NOMO-1 (cell line): ENCODE measurements around the gene SSR1.

Experiments
- DNase-seq, 2 experiments: peaks; one replicate each; lab custom pipeline; 2025; ENCODE audit not compliant: unreplicated experiment in 2 of 2; lab: John Stamatoyannopoulos, UW

The SSR1 gene

GRCh38 chr6:7260291-7261031, 52.5 kb downstream of the SSR1 start:
- DNase-seq: peak in 1 of 2 experiments; percentile 18

GRCh38 chr6:7258231-7258763, 54.7 kb downstream of the SSR1 start:
- no peak for DNase-seq

GRCh38 chr6:7257521-7258230, 55.3 kb downstream of the SSR1 start:
- no peak for DNase-seq

GRCh38 chr6:7256785-7257184, 56.2 kb downstream of the SSR1 start:
- no peak for DNase-seq

GRCh38 chr6:7255918-7256317, 57.1 kb downstream of the SSR1 start:
- no peak for DNase-seq

- DNase-seq: peak; percentile 77 to 89
Measured at GRCh38 chr6:7254980-7255835, 57.8 kb downstream of the SSR1 start.

- no peak for DNase-seq
Measured at GRCh38 chr6:7252390-7252789, 60.6 kb downstream of the SSR1 start.

GRCh38 chr6:7251646-7252260, 61.2 kb downstream of the SSR1 start:
- no peak for DNase-seq

- no peak for DNase-seq
Measured at GRCh38 chr6:7250812-7251211, 62.2 kb downstream of the SSR1 start.

- no peak for DNase-seq
Measured at GRCh38 chr6:7249946-7250643, 62.9 kb downstream of the SSR1 start.

- DNase-seq: no peak
Measured at GRCh38 chr6:7249391-7249790, 63.6 kb downstream of the SSR1 start.

- DNase-seq: no peak
Measured at GRCh38 chr6:7247828-7248227, 65.2 kb downstream of the SSR1 start.

GRCh38 chr6:7247179-7247456, 65.9 kb downstream of the SSR1 start:
- DNase-seq: no peak

GRCh38 chr6:7246401-7247178, 66.4 kb downstream of the SSR1 start:
- DNase-seq: no peak

- no peak for DNase-seq
Measured at GRCh38 chr6:7245668-7246393, 67.2 kb downstream of the SSR1 start.

GRCh38 chr6:7243179-7243981, 69.6 kb downstream of the SSR1 start:
- peak; percentile 68 to 85 for DNase-seq

GRCh38 chr6:7242835-7243178, 70.2 kb downstream of the SSR1 start:
- DNase-seq: no peak
